WI38 (cell line): ENCODE data around the gene CTR9.

Experiments
- H3K4me3 ChIP-seq: 2 replicates; pipeline ENCODE4 v1.5.1; 2011; ENCODE audit warnings: low read depth, mild to moderate bottlenecking, control low read depth, low read length
- CTCF ChIP-seq: IDR thresholded peaks from 2 replicates; pipeline ENCODE4 v1.5.1; 2012; ENCODE audit warnings: low read depth, mild to moderate bottlenecking, control low read depth, low read length

The CTR9 gene

GRCh38 chr11:10752061-10752460 is 1.0 kb downstream of the CTR9 start:
- no peak for TF ChIP-seq CTCF
- H3K4me3 ChIP-seq = peak overlapping the region; percentile 97

- TF ChIP-seq CTCF = no peak
- no peak overlapping the region; the same call in 1 of the 2 replicates for H3K4me3 ChIP-seq
Measured at GRCh38 chr11:10752486-10752885, 1.4 kb downstream of the CTR9 start.

- TF ChIP-seq CTCF = no peak
Measured at GRCh38 chr11:10758957-10759356, 7.9 kb downstream of the CTR9 start.

GRCh38 chr11:10761085-10761698 is 10.1 kb downstream of the CTR9 start:
- H3K4me3 ChIP-seq = no peak overlapping the region
- TF ChIP-seq CTCF = no peak

More at GRCh38 chr11:10758957-10759356, 7.9 kb downstream of the CTR9 start:
- H3K4me3 ChIP-seq = no peak overlapping the region

- no peak overlapping the region for H3K4me3 ChIP-seq
- no peak for TF ChIP-seq CTCF
Measured at GRCh38 chr11:10762185-10762584, 11.1 kb downstream of the CTR9 start.

- H3K4me3 ChIP-seq = no peak overlapping the region
- TF ChIP-seq CTCF = no peak
Measured at GRCh38 chr11:10762913-10763421, 11.9 kb downstream of the CTR9 start.

GRCh38 chr11:10763766-10764165 is 12.7 kb downstream of the CTR9 start:
- TF ChIP-seq CTCF = no peak
- H3K4me3 ChIP-seq = no peak overlapping the region
